Measurements from ENCODE around the gene RPL7A.
"Not testable (repeated sequence)": the region's sequence is repeated elsewhere in the genome, so short reads cannot be mapped to it uniquely, and the experiment has no call there.

Gene RPL7A

DNA sequence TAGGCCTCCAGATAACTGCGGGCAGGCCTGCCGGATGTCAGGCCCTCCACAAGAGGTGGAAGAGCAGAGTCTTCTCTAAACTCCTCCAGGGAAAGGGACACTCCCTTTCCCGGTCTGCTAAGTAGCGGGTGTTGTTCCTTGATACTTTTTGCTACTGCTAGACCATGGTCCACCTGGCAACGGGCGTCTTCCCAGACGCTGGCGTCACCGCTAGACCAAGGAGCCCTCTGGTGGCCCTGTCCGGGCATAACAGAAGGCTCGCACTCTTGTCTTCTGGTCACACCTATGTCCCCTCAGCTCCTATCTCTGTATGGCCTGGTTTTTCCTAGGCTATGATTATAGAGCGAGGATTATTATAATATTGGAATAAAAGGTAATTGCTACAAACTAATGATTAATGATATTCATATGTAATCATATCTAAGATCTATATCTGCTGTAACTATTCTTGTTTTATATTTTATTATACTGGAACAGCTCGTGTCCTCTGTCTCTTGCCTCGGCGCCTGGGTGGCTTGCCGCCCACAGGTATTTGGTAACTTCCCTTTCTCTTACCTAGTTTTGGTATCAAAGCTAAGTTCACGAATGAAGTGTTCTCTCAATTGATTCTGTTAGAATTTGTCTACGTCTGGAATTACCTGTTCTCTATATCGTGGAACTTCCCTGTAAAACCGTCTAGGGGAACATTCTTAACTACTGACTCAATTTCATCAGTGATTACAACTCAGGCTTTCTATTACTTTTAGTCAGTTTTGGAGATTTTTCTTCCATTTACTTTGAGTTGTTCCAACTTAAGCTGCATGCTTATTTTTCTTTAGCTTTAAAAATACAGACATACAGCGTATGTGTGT is 18.5 kb upstream of the RPL7A start:
- peak; percentile 59 for DNase-seq

DNA sequence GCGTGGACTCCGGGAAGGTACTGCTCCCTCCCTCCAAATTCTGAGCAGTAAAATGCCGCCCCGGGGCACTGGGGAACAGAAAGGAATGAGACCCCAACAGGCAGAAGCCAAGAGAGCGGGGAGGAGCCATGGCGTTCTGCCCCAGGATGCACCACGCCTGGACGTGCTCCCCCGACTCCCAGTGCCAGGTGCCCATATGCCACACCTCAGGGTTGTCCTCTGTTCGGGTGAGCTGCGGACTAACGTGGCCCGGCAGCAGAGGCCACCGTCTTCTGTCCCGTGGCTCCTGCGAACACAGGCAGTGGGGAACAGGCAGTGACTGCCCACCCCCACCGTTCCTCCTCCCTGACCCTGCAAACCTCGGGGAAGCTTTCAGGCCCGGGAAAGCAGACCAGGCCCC is 16.8 kb upstream of the RPL7A start:
- DNase-seq, result peak; percentile 56

DNA sequence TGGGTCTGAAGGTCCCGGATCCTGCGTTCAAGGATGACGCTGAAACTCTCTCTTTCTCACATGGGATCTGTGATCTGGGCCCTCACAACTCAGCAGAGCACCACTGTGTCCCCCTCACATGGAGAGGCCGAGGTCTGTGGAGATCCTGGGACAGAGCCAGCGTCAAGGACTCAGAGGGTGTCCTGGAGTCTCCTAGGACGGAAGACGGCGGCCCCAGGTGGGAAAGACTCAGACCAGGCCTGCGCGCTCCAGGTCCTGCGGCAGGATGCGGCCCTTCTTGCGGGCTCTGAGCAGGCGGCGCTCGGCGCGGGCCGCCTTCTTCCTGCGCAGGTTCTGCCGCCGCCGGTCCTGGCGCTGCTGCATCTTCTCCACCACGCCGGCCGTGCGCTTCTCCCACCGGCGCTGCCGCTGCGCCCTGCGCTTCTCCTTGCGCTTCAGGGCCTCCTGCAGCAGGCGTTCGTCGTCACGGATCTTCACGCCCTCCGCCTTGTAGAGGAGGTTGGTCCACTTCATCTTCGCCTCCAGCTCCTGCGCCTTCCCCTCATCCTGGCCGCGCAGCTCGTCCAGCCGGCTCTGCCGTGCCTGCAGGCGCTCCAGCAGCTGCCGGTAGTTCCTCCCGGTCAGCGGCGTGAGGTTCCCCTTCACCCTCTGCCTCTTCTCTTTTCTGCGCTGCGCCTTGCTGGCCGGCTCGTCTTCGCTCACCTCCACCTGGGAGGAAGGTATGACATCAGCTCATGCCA is 16.2 kb upstream of the RPL7A start:
- DNase-seq, result peak; percentile 41

GRCh38 chr9:133332381-133332730 is 15.7 kb upstream of the RPL7A start:
- peak; percentile 45 for DNase-seq

GRCh38 chr9:133333011-133333410 is 15.0 kb upstream of the RPL7A start:
- DNase-seq, result no peak

DNA sequence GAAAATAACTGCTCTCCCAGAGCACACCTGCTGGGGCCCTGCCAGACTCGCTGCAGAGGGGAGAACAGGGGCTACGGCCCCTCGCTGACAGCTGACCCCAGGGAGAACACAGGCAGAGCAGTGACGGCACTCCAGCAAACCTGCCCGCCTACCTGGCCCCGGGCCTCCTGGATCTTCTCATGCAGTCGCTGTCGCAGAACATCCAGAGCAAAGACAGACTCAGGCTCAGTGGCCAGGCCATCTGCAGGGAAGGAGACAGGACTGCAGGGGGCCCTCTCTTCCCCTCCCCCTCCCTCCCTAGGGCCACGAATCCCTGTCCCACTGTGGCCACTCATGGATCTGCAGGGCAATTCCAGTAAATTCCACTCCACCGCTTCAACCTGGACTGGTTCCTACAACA is 14.5 kb upstream of the RPL7A start:
- no peak for DNase-seq

DNA sequence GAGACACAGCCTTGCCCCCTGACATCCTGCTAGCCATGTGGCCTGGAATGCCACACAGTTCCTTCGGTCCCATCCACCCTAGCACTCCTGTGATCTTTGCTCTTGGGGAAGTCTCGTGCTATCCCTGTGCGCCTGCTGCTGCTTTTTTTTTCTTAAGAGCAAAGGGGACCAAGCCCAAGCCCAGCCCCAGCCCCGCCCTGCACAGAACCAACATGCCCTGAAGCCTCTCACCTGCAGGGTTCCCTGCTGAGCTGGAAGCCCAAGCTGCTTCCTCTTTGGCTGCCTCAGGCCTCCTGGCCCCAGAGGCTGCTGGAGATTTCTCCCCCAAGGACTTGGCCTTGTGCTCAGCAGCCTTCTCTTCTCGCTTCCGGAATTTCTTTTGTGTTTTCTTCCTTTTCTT is 13.9 kb upstream of the RPL7A start:
- no peak for DNase-seq

- DNase-seq, result not testable (repeated sequence)
Measured at GRCh38 chr9:133334888-133335287, 13.1 kb upstream of the RPL7A start.

DNA sequence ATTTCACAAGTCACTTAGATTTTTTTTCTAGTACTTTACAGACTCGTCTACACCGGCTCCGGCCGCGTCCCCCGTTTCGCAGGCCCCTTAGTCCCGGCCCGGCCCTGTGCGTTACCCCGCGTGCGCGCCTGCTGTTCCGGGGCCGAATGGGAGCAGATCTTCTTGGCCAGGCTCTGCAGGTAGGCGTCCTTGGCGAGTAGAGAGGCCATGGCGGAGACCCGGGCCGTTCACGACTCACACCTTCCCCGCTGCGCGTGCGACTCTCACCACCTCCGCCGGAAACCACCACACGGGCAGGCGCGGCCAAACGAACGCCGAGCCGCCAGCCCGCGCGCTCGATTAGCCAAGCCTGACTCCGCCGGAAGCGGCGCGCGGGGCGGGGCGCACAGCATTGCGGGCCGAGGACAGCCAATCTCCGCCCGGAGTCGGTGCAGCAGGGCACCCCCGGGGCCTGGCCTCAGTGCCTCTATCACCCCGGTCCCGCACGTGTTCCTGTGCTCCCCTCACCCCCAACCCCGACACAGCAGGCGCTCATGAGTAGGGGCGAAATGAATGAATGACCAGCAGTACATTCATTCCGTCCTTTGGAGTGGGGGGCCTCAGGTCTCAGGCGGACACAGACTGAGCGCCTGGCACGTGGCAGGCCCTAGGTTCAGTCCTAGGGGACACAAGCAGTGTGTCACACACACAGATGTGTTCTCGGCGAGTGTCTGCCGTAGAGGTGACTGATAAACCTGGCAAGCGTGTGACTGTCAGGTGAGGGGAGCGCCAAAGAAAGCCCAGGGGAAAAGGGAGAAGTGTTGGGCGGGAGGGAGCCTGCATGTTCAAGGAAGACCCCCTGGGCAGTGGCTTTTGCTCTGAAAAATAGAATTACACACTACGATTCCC is 11.8 kb upstream of the RPL7A start, which contains the start of gene SURF6:
Gene SURF6, minus strand, starts transcription at position 265 of the 888 bp plus-strand sequence. Its CDS starts 56 bp downstream, at position 209.
- DNase-seq, result peak; percentile 97

GRCh38 chr9:133339641-133340040 is 8.4 kb upstream of the RPL7A start:
- no peak for DNase-seq

DNA sequence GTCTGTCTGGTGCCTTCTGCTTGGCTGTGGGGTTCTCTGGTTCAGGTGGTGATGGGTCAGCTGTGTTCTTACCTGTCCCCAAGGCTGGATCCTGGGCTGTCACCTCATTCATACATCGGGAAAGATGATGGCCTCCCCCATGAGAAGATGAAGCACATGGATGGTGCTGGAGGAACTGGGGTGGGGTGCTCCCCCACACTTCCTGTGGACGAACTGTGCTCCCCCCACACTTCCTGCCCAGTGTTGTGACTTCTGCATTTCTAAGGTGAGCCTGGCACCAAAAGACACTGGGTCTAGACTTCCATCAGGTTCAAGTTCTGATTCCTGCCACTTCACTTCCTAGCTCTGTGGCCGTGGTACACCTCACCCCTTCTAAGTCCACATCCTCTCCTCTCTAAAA is 7.8 kb upstream of the RPL7A start:
- DNase-seq, result no peak

- DNase-seq, result no peak
Measured at GRCh38 chr9:133340916-133341315, 7.1 kb upstream of the RPL7A start.

DNA sequence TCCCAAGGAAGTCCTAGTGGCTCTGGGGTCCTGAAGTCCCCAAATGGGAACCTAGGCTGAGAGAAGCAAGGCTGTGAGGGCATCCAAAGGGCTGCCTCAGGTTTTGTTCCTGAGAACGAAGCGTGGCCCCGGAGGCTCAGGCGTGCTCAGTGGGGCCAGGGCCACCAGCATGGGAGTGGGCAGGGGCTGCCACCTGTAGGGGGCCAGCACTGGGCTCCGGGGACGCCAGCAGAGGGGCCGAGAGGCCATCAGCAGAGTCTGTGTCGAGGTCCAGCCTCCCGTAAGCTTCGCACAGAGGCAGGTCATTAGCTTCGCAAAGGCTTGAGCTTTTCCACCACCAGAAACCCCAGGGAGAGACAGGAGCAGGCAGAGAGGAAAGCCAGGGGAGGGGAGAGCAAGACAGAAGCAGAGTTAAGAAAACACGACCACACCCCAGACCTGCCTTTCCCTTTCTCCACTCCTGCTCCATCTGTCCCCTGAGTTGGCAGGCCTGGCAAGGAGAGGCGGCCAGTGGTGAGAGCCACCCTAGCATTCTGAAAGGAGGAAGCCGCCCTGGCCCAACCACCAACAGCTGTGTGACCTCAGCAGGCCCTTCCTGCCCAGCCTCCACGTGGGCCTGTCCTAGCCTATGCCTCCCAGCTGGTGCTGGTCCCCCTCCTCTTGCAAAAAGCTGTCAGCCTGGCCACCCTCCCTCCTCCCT is 6.5 kb upstream of the RPL7A start:
- DNase-seq, result no peak

- no peak for DNase-seq
Measured at GRCh38 chr9:133342069-133342406, 6.0 kb upstream of the RPL7A start.

- no peak for DNase-seq
Measured at GRCh38 chr9:133342570-133342969, 5.4 kb upstream of the RPL7A start.

DNA sequence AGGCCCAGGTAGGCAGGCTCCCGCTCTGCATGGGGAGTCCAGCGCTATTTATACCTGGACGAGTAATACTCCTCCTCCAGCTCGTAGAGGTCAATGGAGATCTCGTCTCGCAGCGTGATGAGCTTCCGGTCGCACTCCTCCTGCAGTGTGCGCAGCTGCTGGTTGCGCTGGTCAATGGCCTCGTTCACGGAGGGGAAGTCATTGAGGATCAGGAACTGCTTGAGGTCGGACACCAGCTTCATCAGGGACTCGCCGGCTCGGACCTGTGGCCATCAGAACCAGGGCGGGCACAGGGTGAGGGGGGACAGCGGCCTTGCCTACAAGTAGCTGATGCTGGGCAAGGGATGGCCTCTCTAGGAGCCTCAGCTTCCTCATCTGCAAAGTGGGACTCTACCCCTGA is 3.9 kb upstream of the RPL7A start:
- no peak for DNase-seq

GRCh38 chr9:133344979-133345378 is 3.0 kb upstream of the RPL7A start:
- DNase-seq, result no peak

GRCh38 chr9:133345596-133345995 is 2.4 kb upstream of the RPL7A start:
- DNase-seq, result no peak

DNA sequence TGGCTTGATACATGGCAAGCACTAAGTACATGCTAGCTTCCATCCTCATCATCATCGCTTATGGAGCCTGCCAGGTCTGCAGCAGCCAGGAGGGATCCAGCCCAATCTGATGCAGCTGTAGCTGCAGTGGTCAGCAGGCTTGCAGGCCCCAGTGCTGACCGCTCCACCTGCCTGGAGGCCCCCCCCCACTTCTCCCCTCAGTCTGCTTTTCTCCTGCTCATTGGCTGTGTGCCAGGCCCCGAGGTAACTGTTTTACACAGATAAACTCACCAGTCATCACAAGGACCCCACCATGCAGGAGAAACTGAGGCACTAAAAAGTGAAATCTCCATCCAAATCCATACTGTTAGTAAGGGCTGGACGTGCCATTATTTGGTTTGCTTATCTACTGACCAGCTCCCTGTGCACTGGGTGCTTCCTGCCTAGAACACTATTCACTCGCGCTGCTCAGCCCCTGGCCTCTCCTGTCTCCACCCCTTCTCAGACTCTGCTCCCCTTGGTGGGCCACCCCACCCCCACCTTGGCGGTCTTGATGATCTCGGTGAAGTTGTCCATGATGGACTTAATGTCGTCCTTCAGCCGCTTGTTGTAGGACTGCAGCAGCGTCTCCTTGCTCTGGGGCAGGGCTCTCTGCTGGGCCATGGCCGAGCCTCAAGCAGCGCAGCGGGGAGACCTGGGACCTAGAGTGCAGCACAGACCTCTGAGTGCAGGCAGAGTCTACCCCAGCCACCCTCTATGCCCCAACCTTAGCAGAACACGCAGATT is 1.8 kb upstream of the RPL7A start:
- DNase-seq, result no peak

- no peak for DNase-seq
Measured at GRCh38 chr9:133347515-133347984, 468 bp upstream of the RPL7A start.

DNA sequence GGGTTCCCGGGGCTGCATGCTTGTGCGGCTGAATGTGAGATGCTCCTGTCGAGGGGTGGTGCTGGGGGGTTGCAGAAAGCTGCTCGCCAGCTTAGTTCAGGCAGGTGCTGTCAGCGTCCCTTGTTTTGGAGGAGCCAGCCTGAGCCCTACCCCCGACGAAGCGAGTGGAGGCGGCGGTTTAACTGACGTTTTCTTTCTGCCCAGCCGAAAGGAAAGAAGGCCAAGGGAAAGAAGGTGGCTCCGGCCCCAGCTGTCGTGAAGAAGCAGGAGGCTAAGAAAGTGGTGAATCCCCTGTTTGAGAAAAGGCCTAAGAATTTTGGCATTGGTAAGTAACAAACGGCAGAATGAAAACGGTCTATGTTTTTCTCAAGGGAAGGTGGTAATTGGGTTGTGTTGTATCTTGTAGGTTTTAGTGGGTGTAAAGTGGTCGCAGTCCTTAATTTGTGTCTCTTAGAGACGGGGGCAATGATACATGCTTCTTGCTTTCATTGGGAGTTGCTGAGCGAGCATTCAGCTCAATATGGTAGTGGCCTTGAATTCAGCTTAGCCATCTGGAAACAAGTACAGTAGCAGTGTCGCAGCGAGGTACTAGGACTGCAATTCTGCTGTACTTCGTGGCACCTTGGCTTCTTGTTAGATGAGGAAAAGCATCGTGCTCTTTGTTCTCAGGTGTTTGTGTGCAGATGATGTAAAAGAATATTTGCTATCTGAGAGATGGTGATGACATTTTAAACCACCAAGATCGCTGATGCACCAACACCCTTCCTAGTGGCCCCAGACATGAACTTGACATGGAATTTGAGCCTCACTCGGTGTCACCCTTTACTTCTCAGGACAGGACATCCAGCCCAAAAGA is 928 bp downstream of the RPL7A start:
- DNase-seq, result no peak

All from activated CD8-positive, alpha-beta memory T cell treated with anti-CD3 and anti-CD28 coated beads for 24 hours (primary cell).